NCI-H345 treated with DMSO at 0.1 percent for 48 hours (cell line): ENCODE measurements around the gene LRFN4.

ENCODE experiments used
- DNase-seq: peaks from one replicate; lab custom pipeline; 2025; ENCODE audit not compliant: unreplicated experiment; lab: John Stamatoyannopoulos, UW

The LRFN4 gene

DNA sequence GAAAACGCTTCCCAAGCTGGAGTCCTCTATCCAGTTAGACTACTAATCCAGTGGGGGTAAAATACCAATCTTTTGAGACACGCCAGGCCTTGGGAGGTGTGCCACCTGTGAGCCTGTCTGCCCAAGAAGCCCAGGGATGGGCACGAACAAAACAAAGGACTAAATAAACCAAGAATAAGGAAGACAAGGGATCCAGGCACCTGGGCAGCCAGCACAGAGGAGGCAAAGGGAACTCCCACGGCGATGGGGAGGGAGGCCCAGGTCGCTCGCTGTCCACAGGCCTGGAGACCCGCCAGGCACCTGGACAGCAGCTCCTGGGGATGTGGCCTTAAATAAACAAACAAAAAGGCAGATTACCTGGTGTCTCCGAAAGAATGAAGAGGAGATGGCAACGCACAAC, 31.4 kb downstream of the LRFN4 start:
- no peak for DNase-seq

DNA sequence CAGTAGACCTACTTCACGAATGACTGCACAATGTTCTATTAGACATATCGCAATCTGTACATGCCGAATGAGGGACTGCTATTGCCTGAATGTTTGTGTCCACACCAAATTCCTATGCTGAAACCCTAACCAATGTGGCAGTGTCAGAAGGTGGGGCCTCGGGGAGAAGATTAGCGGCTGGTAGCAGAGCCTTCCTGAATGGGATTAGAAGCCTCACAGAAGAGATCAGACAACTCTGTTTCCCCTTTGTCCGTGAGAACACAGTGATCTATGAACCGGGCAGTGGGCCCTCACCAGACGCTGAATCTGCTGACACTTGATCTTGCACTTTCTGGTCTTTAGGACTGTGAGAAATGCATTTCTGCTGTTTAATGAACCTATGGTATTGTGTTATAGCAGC, 33.1 kb downstream of the LRFN4 start:
- no peak for DNase-seq

DNA sequence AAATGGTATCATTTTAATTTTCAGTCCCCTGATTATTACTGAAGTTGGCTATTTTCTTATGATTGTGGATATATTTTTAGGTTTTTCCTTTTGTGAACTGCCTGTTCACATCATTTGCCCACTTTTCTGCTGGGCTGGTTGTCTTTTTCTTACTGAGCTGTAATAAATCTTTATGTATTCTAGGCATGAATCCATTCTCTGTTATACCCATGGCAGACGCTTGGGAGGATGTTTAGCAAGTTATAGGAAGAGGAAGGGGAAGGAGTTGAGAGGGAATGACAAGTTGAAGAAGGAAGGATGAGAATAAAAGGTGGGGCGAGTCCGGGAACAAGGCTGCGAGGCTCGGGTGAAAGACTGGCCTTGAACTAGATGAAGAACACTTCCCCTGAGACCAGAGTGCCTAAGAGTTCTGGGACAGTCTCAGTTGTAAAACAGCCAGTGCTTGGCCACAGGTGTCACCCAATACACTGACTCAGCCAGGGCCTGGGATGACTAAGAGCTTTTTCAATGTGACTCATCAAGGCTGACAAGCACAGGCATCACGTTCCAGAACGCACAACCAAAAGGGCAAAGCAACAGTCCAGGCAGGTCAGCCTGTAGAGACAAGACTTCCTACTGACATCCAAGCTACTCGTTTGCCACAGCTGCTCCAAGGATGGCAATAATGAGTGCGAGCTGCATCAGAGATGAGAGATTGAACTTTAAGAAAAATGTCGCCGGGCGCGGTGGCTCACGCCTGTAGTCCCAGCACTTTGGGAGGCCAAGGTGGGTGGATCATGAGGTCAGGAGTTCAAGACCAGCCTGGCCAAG, 35.2 kb downstream of the LRFN4 start:
- DNase-seq: no peak

DNA sequence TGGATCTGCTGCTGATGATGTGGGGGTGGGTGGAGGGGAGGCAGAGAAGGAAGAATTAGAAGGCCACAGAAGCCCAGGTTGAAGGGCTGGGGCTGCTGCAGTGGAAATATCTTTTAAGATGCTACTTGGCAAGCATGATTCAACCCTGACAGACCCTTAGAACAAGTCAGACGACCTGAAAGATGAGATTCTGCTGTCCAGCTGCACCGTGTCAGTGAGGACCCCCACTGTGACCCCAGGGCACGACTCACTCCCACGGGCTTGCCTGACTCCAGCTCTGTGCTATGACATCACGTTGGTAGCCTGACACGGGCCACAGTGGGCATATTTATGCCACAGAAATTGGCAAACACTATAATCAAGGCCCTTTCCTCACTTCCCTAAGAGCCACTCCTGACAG, 36.0 kb downstream of the LRFN4 start:
- DNase-seq: no peak

DNA sequence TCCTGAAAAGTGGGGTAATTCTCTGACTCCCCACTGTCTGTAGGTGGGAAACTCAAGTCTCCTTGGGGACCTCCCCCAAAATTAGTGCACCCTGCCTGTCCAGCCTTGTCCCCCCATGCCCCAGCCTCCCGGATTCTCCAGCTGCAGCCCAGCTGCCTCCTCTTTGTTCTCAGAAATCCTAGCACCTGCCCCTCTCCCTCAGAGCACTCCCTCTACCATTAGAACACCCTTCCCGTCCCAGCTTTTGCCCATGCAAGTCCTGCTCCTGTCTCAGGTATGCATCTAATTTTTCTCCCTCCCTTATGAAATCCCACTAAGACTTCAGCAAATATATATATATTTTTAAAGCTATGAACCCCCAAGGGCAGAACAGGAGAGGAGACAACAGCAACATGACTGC, 37.3 kb downstream of the LRFN4 start:
- no peak for DNase-seq

DNA sequence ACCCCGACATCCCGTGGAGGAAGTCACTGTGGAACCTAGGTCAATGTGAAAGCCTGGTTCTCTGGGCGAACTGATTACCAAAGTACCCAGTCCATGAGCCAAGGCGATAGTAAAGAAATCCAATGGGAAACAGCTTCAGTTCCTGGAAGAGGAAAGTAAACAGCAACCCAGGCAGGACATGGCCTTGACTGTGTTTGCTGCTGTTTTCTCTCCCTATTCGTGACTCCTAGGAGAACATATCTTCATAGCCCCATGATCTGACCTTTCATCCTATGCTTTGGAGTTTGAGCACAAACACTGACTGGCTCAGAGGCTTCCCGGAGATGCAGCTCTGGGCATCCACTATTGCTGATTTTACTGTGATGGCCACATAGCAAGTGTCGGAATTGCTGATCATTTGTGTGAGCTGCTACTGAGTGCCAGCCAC, 45.1 kb downstream of the LRFN4 start:
- DNase-seq: no peak

DNA sequence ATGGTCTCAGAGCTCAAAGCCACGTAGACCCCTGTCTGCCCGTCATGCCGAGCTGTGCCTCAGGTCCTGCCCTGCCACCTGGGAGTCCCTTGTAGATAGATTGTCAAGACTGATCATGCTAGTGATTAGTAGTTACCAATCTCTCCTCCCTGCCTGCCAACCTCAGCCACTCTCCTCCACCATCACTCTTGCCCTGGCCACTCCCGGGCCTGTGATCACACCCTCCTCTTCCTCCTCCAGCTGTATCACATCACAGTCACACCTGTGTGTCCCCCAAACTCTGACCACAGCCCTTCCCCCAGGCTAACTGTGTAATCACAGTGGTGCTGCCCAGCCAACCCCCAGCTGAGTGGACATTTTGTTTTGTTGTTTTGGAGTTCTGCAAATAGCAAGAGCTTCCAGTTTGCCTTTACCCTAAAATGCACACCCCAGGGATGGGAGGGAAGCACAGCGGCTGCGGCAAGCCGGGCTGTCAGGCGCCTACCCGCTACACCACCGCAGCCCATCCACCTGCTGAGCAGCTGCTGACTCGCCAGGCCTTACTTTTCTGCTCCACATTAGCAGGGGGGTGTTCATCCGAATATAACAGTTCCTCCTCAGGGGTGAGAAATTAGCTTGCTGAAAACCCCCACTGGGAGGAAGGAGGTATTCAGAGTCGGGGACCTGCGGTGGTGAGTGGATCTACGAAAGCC, 45.8 kb downstream of the LRFN4 start:
- DNase-seq: no peak

DNA sequence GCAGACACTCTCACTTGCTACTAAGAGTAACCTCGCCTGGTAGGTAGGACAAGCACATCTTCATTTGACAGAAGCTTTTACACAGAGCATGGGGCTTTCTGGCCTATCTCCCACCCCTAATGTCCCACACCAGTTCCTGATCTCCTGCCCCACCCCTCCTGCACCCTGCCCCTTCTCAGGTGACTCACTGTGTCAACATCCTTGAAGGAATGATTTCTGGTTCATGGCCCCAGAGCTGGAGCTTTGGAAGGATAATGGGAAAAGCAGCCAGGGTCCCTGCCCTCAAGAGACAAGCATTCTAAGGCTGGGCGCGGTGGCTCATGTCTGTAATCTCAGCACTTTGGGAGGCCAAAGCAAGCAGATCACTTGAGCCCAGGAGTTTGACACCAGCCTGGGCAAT, 47.2 kb downstream of the LRFN4 start:
- DNase-seq: no peak

DNA sequence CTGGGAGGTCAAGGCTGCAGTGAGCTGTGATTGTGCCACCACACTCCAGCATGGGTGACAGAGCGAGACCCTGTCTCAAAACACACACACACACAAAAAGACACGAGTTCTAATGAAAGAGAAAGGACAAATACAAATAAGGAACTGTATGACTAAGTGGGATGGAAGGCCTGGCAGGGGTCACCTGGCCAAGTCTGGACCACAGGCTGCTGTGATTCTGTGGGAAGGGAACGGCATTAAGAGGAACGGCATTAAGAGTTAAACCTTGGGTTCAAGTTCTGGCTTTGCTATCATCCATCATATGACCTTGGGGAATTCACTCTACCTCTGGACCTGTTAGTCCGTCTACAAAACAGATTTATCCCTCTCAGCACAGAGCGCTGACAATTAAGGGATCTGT, 47.7 kb downstream of the LRFN4 start:
- DNase-seq: no peak

DNA sequence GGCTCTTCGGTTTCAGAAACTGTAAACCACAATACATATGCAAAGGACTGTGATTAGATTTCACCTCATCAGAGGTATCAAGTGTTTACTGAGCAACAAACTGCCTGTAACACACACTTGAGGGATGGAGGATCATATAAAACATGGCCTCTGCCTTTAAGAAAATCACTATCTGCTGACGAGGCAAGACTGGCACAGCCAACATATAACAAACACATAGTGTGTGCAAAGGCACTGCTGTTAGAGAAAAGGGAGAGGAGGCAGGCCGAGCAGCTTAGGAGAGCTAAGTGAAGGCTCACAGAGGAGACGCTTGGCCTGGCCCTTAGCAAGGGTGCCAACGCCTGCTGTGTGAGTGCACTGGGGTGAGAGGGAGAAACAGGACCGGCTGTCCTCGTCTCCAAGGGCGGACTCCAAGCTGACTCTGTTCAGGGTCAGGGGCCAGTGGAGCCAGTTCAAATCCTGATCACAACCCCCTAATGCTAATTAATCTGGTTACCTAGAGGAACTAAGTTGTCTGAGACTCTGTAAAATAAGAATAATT, 48.2 kb downstream of the LRFN4 start:
- no peak for DNase-seq

DNA sequence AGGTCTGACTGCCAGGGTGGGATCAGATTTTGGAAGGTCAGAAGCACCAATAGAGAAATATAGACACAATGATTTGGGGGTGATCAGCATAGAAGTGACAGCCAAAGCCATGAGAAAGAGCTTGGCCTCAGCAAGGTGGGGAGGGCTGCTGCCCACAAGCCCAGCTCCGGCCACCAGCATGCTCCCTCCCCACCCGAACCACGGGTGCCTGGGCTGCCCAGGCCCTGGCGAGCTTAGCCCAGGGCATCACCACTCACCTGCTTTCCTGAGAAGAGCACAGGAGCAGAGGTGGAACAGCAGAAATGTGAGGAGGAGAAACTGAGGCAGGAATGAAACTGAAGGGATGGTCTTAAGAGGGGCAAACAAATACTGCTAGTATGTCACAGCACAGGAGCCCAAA, 48.8 kb downstream of the LRFN4 start:
- DNase-seq: no peak

DNA sequence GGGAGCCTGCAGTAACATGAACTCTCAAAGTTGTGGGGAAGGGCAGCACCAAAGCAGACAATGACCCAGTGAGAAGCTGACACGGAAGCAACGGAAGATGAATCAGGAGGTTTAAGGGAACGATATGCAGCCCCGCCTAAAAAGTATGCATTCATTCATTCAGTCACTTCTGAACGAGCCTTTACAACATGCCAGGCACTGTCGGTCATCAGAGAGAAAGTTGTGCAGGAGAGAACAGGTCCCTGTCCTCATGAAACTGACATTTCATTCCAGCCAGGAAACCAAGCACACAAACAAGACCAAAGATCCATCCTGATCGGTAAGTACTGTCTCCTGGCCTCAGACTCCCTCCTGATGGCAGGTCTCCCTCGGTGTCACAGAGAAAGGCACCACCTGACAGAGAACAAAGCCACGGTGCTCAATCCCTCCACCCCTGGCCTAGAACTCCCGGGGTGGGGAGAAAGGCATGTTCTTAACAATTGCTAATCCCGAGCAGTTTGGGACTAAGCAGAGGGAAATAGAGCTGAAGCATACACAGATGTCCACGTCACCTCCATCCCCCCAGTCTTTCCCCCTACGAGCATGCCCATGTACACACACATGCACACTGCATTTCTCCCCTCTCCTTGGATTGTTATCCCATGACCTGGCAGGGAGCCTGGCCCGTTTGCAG, 49.3 kb downstream of the LRFN4 start:
- DNase-seq: no peak

DNA sequence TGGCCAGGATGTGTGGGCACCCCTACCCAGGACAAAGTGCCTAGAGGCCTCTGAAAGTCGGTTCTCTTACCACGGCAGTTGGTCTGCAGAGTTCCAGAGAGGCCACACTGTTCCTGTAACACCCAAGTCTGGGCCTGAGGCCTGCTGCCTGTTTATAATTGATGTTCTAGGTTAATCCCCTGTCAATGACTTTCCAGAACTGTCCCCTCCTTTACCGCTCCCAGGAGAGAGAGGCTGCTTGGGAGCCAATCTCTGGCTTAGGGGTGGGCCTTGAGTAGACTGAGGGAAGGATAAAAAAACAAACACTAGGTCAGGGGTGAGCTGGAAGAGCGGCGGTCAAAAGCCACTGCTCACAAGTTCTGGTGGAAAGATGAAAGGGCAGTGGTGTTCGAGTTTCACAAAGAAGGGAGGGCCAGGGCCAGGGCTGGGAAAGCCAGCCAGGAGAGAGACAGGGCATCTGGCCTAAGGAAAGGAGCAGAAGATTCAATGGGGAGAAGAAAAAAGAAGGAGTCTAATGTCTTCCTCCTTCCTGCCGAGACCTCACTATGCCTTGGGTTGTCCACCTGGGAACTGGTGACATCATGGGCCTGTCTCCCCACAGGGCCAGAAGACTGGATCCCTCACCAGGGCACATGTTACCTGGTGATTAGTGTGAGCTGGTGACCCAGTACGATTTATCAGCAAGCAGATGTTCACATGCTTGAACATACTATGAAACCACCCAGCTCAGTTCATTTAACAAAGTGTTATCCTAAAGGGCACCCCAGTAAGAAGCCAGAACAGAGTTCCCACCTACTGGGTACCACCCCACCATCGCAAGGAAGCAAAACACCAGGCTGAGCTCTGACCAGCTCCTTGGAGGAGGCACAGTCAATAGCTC, 51.1 kb downstream of the LRFN4 start:
- no peak for DNase-seq

DNA sequence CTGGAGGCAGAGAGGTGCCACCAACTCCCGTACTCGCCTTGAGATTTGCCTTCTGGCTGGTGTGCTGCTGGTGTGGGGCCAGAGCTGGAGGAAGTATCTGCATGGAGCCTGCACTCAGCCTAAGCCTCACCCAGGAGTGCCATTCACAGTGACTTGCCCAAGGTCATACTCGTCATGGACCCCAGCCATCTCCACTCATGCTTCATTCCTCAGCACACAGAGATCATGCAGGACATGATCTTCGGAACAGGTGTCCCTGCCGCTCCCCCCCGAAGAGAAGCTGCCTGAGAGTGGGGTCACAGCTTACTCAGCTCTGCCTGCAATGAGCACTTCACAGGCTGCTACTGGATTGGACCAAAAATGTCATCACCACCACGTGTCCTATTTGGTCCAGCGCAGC, 52.3 kb downstream of the LRFN4 start:
- no peak for DNase-seq

DNA sequence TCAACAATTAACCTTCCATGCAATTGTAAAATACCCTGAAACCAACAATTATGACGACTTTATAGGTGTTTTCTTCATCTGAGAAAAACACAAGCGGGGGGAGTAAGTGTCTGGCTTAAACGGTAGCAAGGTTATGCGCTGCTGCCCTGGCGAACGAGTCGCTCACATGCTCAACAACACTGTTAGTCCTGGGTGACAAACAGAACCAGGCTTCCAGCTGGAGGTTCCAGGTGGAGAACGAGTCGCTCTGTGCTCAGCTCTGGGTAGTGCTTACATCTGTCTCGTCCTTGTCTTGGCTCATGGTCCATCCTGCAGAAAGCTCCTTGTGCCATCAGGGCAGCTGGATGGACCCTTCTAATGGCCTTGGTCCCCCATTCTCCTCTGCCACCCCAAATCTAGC, 53.2 kb downstream of the LRFN4 start:
- DNase-seq: no peak
